ENCODE results near the gene LAT.

The LAT gene

GRCh38 chr16:29007730-29008593 lies 23.1 kb downstream of the LAT start:
- DNase-seq (ENCODE audit: low read depth) = peak; percentile 57

GRCh38 chr16:29009050-29009837 lies 24.4 kb downstream of the LAT start:
- no peak for DNase-seq (ENCODE audit: low read depth)

- DNase-seq (ENCODE audit: low read depth) = no peak
Measured at GRCh38 chr16:29009838-29010166, 24.9 kb downstream of the LAT start.

- DNase-seq (ENCODE audit: low read depth) = no peak
Measured at GRCh38 chr16:29011112-29011511, 26.3 kb downstream of the LAT start.

GRCh38 chr16:29011851-29012250 lies 27.0 kb downstream of the LAT start:
- no peak for DNase-seq (ENCODE audit: low read depth)

GRCh38 chr16:29012913-29013553 lies 28.2 kb downstream of the LAT start:
- no peak for DNase-seq (ENCODE audit: low read depth)

GRCh38 chr16:29014561-29015069 lies 29.8 kb downstream of the LAT start:
- DNase-seq (ENCODE audit: low read depth) = no peak

- DNase-seq (ENCODE audit: low read depth) = no peak
Measured at GRCh38 chr16:29022196-29022595, 37.3 kb downstream of the LAT start.

GRCh38 chr16:29023279-29024277 lies 38.7 kb downstream of the LAT start:
- DNase-seq (ENCODE audit: low read depth) = no peak

- DNase-seq (ENCODE audit: low read depth) = no peak
Measured at GRCh38 chr16:29024278-29024677, 39.4 kb downstream of the LAT start.

- DNase-seq (ENCODE audit: low read depth) = no peak
Measured at GRCh38 chr16:29025218-29025617, 40.4 kb downstream of the LAT start.

- DNase-seq (ENCODE audit: low read depth) = no peak
Measured at GRCh38 chr16:29025735-29026134, 40.9 kb downstream of the LAT start.

- DNase-seq (ENCODE audit: low read depth) = no peak
Measured at GRCh38 chr16:29028457-29029167, 43.8 kb downstream of the LAT start.

GRCh38 chr16:29029168-29029994 lies 44.5 kb downstream of the LAT start:
- DNase-seq (ENCODE audit: low read depth) = peak; percentile 48

GRCh38 chr16:29030086-29030840 lies 45.4 kb downstream of the LAT start:
- DNase-seq (ENCODE audit: low read depth) = no peak

Data from T-helper 22 cell (primary cell).